H7 (cell line): ENCODE results near the gene MCTP2. TPM values are rescaled to one million over a fixed set of nuclear protein-coding genes. Genes with fewer than 3 reads are reported as not detected.
A peak's percentile ranks its signal among the peaks of the same experiment; 100 is the strongest.
"Not testable (repeated sequence)": the region's sequence is repeated elsewhere in the genome, so short reads cannot be mapped to it uniquely, and the experiment has no call there.

ENCODE experiments used
- DNase-seq: peaks from one replicate; pipeline ENCODE4 v3.0.0; 2012
- H3K27me3 ChIP-seq: 2 replicates; pipeline ENCODE4 v1.6.0; 2011; ENCODE audit warnings: mild to moderate bottlenecking, low read length; ENCODE audit not compliant: control insufficient read depth, insufficient read depth
- H3K36me3 ChIP-seq: replicated peaks from 2 replicates; pipeline ENCODE4 v1.5.1; 2011; ENCODE audit warnings: low read length; ENCODE audit not compliant: control insufficient read depth, insufficient read depth
- H3K4me3 ChIP-seq: 2 replicates; pipeline ENCODE4 v1.5.1; 2011; ENCODE audit warnings: low read depth, mild to moderate bottlenecking, control low read depth, low read length, moderate library complexity; ENCODE audit not compliant: insufficient read depth
- total RNA-seq: library from RNA; depleted of rRNA; stranded (reverse); fragments of >200 nt; shearing (Covaris generic); gene quantifications from 2 replicates; pipeline ENCODE4 v1.2.3, GENCODE V29; 2014

The MCTP2 gene
- total RNA-seq, 1 experiment from 2014 or later = 4.7 TPM

DNA sequence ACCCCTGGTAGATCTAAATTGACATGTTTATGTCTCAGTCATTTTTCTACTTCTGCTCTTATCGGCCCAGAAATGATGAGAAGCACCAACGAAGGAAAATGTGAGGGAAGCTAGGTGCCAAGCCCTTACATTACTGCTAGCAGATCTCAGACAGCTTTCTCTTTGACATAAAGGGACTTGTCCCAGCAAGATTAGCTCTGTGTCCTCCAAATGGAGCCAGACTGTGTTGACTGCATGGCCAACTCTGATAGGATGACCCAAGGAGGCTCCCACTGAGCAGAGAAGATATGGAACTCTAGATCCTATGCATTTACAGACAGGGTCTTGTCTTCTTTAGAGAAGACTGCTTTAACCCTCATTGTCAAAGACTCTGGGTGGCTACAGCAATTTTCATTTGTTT is 2.8 kb upstream of the MCTP2 start:
- Histone ChIP-seq H3K36me3 (no peaks in the 10 kb centered on the region), H3K4me3 (no peak overlapping the region), H3K27me3 (peaks cover 5% of the 10 kb centered on the region; the same call in 1 of the 2 replicates)
- no peak for DNase-seq

DNA sequence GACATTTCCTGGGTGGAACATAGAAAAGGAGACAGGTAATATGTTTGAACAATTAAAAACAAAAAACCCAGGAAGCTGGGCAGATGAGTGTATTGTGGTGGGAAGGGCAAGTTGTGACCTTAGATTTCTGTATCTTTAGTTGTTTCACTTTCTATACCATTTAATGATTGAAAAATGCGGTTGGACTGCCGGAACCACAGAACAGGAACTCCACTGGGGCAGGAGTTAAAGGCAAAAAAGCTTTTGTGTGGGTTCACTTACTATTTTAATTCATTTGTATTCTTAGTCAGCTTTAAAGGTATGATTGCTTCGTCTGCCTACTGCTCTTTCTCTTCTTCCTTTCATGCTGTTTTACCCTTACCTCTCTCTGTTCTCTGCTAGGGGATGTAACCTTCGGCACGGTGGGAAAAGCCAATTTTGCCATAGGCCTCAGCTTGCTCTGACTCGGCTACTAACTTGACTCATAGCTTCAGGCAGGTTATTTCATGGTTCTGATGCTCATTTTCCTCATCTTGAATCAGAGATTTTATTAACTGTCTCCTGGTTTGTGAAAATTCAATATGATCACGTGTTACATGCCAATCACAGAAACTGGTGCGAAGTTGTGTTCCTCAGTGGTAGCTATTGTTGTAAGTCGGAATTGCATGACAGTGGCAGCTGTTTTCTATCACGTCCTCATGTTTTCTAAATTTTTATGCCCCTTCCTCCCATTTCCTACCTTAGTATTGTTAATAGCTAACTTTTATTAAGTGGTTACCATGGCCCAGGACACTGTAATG is 1.6 kb upstream of the MCTP2 start:
- H3K4me3 ChIP-seq = no peak overlapping the region
- H3K36me3 ChIP-seq = no peaks in the 10 kb centered on the region
- DNase-seq = no peak
- peaks cover 5% of the 10 kb centered on the region; the same call in 1 of the 2 replicates for H3K27me3 ChIP-seq

DNA sequence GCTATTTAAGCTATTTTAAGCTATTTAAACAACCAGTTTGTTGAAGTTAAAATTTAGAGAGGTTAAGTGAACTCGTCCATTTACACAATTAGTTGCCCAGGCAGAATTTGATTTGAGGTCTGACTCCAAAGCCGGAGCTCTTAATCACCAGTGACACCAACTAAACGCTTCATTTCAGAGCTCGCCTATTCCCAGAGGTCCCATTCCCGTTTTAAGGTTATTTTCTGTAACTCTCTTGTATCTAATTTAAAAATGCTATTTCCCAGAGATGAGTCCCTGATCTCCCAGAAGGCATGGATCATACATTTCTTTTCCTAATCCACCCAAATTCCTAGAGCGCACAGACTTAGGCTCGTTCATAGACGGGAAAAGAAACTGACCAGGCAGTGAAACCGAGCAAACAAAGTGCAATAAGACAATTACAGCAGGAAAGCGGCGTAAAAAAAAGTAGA is 904 bp upstream of the MCTP2 start:
- H3K4me3 ChIP-seq = peak overlapping the region; percentile 63
- no peak for DNase-seq
- H3K36me3 ChIP-seq = no peaks in the 10 kb centered on the region
- H3K27me3 ChIP-seq = peaks cover 5% of the 10 kb centered on the region; the same call in 1 of the 2 replicates

DNA sequence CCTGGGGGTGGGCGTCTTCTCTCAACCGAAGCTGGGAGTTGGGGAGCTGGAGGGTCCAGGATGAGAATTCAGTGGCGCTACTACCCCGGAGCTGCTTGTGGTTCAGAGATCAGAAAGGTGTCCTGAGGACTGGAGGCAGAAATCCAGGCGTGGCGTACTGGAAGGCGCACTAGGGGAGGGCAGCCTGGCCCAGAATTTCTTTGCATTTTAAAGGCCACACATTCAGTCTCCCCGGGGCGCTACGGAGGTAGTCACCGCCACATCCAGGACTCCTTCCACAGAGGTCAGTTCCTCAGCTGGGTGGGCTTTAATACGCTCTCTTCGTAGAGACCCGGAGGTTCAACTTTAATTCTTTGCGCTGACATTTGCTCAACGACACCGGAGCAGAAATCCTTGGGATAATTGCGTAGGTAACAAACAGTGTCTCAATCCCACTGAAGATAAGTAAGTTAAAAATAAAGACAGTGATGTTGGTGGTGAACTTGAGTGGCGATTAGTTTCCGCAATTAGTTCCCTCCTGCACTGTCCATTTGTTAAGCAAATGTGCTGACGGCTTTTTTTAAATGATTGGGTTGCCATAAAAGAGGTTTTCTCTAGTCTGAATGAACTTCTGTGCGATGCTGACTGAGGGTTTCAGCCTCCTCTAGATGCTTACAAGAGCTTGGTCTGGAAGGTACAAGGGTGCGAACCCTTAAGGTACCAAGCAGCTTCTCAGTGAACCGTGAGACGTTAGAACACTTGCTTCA is 535 bp downstream of the MCTP2 start:
- no peaks in the 10 kb centered on the region for H3K36me3 ChIP-seq
- H3K27me3 ChIP-seq = peaks cover 5% of the 10 kb centered on the region; the same call in 1 of the 2 replicates
- peak overlapping the region; percentile 63 for H3K4me3 ChIP-seq
- DNase-seq = peak; percentile 7

DNA sequence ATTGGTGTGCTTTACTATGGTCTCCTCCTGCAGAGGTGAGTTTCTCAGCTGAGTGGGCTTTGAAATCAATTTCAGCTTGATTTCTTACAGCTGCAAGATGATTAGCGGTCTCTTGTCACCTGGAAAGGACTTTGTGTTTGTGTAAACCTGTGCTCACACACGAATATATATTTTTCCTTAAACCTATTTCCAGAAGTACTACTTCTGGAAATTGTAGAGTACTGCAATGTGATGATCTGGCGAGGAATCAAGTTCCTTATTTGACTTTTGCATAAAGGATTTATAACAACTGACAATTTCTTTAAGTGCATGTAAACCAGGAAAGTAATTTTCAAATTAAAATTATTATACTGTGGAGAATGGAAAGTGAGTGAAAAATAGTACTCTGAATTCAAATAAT is 2.1 kb downstream of the MCTP2 start:
- DNase-seq = no peak
- no peak overlapping the region for H3K4me3 ChIP-seq
- peaks cover 5% of the 10 kb centered on the region; the same call in 1 of the 2 replicates for H3K27me3 ChIP-seq
- no peaks in the 10 kb centered on the region for H3K36me3 ChIP-seq

DNA sequence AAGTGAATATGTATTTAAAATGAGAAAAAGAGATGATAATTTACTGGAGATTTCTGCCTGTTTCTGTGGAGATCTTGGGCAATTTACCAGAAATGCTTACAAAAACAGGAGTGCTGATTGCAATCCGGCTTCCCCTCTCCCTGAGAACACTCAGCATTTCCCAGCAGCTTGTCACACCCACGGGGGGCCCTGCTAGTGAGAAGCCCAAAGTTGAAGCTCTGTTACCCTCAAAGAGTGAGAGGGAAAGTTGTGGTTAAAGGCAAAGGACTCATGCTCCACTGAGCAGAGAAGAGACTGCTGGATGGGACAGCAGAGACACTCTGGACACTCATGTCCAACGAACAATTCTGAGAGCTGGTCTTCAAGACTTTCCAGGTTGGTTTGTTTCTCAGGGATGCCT is 2.9 kb downstream of the MCTP2 start:
- Histone ChIP-seq H3K4me3 (no peak overlapping the region), H3K36me3 (no peaks in the 10 kb centered on the region), H3K27me3 (peaks cover 5% of the 10 kb centered on the region; the same call in 1 of the 2 replicates)
- no peak for DNase-seq

DNA sequence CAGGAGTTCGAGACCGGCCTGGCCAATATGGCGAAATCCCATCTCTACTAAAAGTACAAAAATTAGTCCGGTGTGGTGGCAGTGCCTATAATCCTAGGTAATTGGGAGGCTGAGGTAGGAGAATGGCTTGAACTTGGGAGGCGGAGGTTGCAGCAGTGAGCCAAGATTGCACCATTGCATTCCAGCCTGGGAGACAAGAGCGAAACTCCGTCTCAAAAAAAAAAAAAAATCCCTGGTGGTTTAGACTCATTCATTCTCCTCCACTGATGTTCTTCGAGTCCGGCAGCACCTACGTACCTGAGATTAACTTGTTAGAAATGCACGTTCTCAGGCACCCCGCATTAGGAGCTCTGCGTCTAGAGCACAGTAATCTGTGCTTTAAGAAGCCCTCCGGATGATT is 3.7 kb downstream of the MCTP2 start:
- Histone ChIP-seq H3K36me3 (no peaks in the 10 kb centered on the region), H3K27me3 (peaks cover 5% of the 10 kb centered on the region; the same call in 1 of the 2 replicates), H3K4me3 (no peak overlapping the region)
- DNase-seq = no peak

DNA sequence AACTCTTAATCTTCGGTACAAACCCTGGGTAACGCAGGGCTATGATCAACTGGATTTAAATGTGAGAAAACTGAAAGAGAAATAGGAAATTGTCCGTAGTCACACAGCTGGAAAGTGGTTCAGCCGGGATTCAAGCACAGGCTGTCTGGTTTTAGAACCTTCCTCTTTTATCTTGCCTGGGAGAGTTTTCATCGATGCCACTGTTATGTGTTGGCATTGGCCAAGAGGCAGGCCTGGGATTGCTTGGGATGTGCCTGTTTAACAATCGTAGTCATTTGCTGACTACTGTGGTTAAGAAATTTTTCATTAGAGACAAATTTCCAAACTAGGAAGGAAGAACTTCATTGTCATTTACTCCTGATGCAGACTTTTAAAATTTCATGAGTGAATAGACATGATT is 4.3 kb downstream of the MCTP2 start:
- Histone ChIP-seq H3K27me3 (peaks cover 4% of the 10 kb centered on the region; the same call in 1 of the 2 replicates), H3K36me3 (no peaks in the 10 kb centered on the region), H3K4me3 (no peak overlapping the region)
- no peak for DNase-seq

DNA sequence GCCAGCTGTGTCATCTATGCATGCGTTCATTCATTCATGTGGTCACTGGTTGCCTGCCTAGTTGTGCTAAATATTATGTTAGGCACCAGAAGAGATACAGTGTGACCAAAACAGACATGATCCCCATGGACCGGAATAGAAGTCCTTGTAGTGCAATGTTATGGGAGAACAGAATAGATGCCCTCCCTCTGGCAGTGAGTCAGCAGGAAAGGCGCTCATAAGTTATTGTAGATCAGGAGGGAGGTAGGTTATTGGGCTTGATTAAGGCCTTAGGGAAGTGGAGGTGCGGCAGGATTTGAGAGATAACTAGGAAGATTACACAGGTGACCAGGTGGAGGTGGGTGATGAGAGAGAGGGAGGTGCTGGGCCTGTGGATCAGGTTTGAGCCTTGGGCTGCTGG is 5.2 kb downstream of the MCTP2 start:
- Histone ChIP-seq H3K36me3 (no peaks in the 10 kb centered on the region), H3K4me3 (no peak overlapping the region), H3K27me3 (peaks cover 4% of the 10 kb centered on the region; the same call in 1 of the 2 replicates)
- DNase-seq = no peak

DNA sequence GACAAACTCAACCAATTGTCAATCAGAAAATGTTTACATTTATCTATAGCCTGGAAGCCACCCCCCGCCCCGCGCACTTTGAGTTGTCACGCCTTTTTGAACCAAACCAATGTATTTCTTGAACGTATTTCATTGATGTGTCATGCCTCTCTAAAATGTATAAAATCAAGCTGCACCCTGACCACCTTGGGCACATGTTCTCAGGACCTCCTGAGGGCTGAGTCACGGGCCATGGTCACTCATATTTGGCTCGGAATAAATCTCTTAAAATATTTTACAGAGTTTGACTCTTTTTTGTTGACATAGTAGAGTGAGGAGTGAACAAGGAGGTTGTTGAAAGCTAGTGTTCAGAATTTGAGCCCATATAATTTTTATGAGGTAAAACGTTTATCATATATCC is 6.5 kb downstream of the MCTP2 start:
- H3K36me3 ChIP-seq = no peaks in the 10 kb centered on the region
- 0 out of 2 replicates have a peak, but pooled peaks cover under 1% of the 10 kb centered on the region for H3K27me3 ChIP-seq
- no peak overlapping the region for H3K4me3 ChIP-seq
- no peak for DNase-seq

DNA sequence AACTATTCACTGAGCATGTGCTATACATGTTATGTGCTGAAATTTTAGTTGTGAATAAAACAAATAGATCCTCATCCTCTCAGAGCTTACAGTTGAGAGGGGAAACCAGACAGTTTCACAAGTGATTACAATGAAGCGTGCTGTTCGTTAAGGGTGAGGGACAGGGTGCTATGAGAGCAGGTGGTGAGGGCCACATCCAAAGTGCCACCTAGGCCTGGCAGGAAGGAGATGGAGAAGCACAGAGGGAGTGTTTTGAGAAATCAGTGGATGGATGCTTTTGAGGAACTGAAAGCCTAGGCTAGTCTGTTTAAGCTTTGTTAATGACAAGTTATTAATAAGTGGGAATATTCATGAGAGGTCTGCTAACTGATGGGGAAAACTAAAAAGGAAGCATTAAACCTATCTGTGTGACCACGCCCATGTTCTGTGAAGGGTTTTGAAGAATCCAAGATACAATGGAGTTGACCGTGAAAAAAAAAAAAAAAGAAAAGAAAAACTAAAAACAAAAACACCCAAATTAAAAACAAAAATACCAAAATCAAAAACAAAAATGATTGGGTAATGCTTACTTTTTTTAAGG is 7.3 kb downstream of the MCTP2 start:
- H3K36me3 ChIP-seq = no peaks in the 10 kb centered on the region
- no peaks in the 10 kb centered on the region for H3K27me3 ChIP-seq
- no peak overlapping the region for H3K4me3 ChIP-seq
- no peak for DNase-seq

DNA sequence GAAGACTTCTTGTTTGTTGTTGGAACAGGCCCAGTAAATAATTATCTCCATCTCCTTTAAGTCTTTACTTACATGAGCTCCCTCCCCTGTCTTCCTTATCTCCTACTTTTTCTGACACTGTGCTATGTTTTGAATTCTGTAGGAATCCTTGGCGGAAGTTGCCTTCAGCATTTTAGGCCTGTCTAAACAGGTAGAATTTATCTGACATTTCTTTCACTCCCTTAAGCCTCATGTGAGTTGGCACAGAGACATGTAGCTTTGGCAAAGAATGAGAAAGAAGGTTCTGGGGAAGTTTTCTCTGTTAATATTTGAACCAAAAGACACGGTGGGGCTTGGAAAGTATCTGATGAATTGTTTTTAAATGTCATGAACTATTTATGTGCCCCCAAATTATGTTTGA is 8.1 kb downstream of the MCTP2 start:
- Histone ChIP-seq H3K4me3 (no peak overlapping the region), H3K27me3 (no peaks in the 10 kb centered on the region), H3K36me3 (no peaks in the 10 kb centered on the region)
- DNase-seq = no peak

DNA sequence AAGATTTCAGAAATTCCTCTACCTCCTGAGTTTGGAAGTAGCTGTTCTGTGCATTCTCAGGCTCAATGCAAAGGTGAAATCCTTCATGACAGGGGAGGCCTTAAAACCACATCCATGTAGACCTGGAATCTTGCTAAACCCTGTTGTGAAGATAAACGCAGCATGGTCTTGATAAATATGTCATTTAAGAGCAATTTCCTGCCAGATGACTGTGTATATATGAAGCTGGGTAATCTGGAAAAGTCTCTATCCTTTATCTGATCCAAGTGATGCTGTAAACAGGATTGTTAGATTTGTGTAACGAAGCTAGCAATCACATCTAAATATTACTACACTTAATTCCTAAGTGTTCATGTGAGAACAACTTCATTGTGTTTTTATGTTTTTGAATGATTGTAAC is 9.1 kb downstream of the MCTP2 start:
- no peaks in the 10 kb centered on the region for H3K36me3 ChIP-seq
- no peak overlapping the region for H3K4me3 ChIP-seq
- H3K27me3 ChIP-seq = no peaks in the 10 kb centered on the region
- no peak for DNase-seq

DNA sequence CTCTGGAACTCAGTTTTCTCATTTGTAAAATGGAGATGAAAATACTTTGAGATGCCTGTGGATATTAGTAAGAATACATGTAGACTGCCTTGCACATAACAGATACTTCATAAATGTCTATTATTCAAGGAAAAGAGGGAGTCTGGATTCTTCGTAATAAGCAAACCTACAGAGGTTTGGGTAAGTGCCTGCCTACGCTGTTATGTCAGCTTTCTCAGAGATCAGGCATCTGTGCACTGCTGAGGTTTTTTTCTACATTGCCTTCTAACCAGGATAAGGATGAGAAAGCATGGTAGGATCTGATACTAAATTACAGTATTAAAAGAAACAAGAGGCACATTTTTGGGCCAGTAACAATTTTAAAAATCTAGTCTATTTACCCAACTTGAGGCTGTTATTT is 10.9 kb downstream of the MCTP2 start:
- Histone ChIP-seq H3K4me3 (no peak overlapping the region), H3K27me3 (no peaks in the 10 kb centered on the region), H3K36me3 (no peaks in the 10 kb centered on the region)
- DNase-seq = no peak

DNA sequence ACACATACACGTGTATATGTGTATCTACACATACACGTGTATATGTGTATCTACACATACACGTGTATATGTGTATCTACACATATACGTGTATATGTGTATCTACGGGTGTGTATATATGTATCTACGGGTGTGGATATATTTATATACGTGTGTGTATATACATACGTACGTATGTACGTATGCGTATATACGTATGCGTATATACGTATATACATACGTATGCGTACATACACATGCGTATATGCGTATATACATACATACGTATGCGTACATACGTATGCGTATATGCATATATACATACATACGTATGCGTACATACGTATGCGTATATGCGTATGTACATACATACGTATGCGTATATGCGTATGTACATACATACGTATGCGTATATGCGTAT is 11.6 kb downstream of the MCTP2 start:
- H3K4me3 ChIP-seq, H3K36me3 ChIP-seq, H3K27me3 ChIP-seq, DNase-seq: not testable (repeated sequence)
